Astrocyte (in vitro differentiated cells and primary cell): Measurements from ENCODE around the gene NDUFA13. TPM values are rescaled to one million over a fixed set of nuclear protein-coding genes. Genes with fewer than 3 reads are reported as not detected.

Source experiments
- total RNA-seq: library from RNA; stranded (reverse); gene quantifications from 2 replicates; pipeline ENCODE4 v1.2.1, GENCODE V29; 2021

Gene NDUFA13
- total RNA-seq, 1 donor from 2014 or later, result 311 TPM

Other genes starting within 250 kb of the NDUFA13 start
- 4.4 and 5.0 TPM in 2 replicates for gene TM6SF2, start 242.9 kb upstream of the NDUFA13 start, total RNA-seq
- gene SUGP1, start 195.7 kb upstream of the NDUFA13 start, total RNA-seq, result 48.5 and 59.1 TPM in 2 replicates
- 36.8 and 37.0 TPM in 2 replicates for gene MAU2, start 195.4 kb upstream of the NDUFA13 start, total RNA-seq
- 143 and 163 TPM in 2 replicates for gene GATAD2A, start 110.5 kb upstream of the NDUFA13 start, total RNA-seq
- gene TSSK6, start 677 bp upstream of the NDUFA13 start, total RNA-seq, result 1.8 TPM in 2 replicates
- 8.1 and 9.8 TPM in 2 replicates for gene YJEFN3, start 12.7 kb downstream of the NDUFA13 start, total RNA-seq
- gene CILP2, start 22.0 kb downstream of the NDUFA13 start, total RNA-seq, result 3.9 and 6.0 TPM in 2 replicates
- gene PBX4, start 102.5 kb downstream of the NDUFA13 start, total RNA-seq, result 0.75 and 0.93 TPM in 2 replicates
- 16.7 and 20.1 TPM in 2 replicates for gene LPAR2, start 112.0 kb downstream of the NDUFA13 start, total RNA-seq
- 30.7 and 32.4 TPM in 2 replicates for gene GMIP, start 127.4 kb downstream of the NDUFA13 start, total RNA-seq
- gene ATP13A1, start 147.5 kb downstream of the NDUFA13 start, total RNA-seq, result 65.2 and 71.7 TPM in 2 replicates
- gene ZNF101, start 152.6 kb downstream of the NDUFA13 start, total RNA-seq, result 8.9 and 9.3 TPM in 2 replicates
- 3.2 and 4.4 TPM in 2 replicates for gene ZNF14, start 216.9 kb downstream of the NDUFA13 start, total RNA-seq